GM21786 (cell line): ENCODE results near the gene FASTK.
"Not testable (repeated sequence)": the region's sequence is repeated elsewhere in the genome, so short reads cannot be mapped to it uniquely, and the experiment has no call there.

Source experiments
- ATAC-seq: cut with Tn5 transposase; IDR thresholded peaks from one replicate; pipeline ENCODE4 v1.9.1; 2021; ENCODE audit not compliant: unreplicated experiment

Gene FASTK

DNA sequence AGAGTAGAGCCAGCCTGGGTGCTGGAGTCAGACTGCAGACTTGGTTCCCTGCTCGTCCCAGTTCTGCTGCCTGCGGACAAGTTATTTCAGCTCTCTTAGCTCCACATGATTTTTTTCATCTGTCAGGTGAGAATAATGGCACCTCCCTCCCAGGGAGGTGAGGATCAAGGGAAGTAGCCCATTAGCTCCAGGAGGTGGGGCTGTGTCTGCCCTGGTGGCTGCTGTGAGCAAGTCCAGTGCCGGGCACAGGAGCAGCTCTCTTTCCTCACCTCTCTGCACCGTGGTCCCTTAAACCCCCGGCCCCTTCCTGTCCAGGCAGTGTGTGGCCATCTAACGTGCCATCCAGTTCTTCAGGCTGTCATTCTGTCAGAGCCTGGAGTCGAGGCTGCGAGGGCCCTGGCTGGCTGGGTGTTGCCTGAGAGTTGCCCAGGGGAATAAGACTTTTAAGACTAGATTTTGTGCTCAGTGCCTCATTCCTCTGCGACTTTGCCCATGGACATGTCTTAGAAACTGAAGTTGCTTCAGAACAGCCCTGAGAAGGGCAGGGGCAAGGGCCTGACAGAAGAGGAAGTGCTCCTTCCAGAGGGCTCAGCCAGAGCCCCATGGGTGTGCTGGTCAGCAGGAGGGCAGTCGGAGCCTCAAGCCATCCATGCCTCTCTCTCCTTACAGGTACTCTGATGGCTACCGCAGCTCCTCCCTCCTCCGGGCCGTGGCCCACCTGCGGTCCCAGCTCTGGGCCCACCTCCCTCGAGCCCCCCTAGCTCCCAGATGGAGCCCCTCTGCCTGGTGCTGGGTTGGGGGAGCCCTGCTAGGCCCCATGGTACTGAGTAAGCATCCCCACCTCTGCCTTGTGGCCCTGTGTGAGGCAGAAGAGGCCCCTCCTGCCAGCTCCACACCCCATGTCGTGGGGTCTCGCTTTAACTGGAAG, 47.4 kb downstream of the FASTK start:
- ATAC-seq, result no peak

DNA sequence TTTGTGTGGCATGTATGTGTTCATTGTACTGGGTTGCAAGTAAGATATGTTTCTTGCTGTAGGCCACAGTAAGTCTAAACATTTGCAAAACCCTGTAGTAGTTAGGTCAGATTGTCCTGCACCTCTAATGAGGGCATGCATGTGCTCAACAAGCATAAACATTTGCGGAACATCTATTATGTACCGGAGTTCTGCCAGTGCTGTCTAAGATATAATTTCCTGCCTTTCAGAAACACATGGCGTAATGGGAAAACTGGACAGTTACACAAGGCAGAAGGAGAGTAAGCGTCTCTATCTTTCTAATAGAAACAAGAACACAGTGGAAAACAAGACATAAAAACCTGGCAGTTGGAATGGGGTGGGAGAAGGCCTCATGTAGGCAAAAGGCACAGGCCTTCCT, 49.6 kb downstream of the FASTK start:
- ATAC-seq, result no peak

DNA sequence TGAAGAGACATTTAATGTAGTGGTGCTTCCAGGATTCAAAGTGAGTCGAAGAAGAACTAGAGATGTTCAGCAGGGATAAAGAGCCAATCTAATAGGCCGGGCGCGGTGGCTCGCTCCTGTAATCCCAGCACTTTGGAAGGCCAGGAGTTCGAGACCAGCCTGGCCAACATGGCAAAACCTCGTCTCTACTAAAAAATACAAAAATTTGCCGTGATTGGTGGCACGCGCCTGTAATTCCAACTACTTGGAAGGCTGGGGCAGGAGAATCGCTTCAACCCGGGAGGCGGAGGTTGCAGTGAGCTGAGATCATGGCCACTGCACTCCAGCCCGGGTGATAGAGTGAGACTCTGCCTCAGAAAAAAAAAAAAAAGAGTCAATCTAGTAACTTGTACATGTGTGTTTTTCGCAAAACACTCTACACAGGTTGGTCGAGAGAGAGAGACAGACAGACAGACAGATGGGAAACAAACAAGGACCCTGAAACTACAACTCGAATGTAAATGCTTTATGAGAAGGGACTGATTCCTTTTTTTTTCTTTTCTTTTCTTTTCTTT, 51.6 kb downstream of the FASTK start:
- no peak for ATAC-seq

DNA sequence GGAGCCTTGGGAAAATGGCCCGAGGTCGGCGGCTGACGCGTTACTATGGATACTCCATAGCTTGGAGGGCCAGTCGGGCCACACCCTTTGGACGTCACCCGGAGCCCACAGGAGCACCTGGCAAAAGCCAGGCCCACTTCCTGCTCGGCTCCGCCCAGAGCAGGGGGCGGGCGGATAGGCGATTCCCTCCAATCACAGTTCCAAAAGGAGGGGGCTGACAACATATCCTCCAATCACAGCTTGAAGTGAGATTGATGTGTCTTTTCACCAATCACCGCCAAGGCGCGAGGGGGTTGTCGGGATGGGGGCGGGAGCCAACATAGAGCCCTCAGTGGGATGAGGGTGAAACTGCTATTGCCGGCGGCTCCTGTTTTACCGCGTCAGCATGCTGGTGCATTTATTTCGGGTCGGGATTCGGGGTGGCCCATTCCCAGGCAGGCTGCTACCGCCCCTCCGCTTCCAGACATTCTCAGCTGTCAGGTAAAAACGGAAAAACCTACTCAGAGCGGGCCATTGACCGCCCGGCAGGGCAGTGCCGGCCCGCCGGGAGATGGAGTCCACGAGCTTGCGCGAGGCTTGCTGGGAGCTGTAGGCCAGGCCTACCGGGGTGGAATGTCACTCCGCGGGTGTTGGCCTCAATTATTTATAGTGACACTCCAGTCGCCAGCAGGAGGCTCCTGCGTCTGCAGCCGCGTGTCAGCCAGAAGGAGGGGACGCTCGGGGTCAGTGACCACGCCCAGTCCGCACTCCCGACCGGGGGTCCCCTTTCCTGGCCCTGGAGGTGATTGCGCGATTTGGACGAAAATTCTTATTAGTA, 52.3 kb downstream of the FASTK start, which contains the start of gene ABCB8:
Gene ABCB8 (plus strand): TSS at position 320 of the 817 bp plus-strand sequence. CDS start 66 bp downstream, at position 386.
- ATAC-seq, result peak; percentile 97

DNA sequence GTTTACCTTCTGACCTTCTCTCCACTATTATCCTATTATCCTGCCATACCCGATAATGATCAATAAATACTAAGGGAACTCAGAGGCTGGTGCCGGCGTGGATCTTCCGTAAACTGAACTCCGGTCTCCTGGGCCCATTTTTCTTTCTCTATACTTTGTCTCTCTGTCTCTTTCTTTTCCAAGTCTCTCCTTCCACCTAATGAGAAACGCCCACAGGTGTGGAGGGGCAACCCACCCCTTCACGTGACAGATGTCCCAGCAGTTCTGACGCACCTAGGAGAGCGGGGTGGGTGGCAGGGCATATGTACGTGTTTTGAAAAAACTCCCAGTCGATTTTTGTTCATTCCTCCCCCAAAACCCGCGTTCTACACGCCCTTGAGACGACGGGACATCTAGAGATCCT, 52.9 kb downstream of the FASTK start:
- not testable (repeated sequence) for ATAC-seq

DNA sequence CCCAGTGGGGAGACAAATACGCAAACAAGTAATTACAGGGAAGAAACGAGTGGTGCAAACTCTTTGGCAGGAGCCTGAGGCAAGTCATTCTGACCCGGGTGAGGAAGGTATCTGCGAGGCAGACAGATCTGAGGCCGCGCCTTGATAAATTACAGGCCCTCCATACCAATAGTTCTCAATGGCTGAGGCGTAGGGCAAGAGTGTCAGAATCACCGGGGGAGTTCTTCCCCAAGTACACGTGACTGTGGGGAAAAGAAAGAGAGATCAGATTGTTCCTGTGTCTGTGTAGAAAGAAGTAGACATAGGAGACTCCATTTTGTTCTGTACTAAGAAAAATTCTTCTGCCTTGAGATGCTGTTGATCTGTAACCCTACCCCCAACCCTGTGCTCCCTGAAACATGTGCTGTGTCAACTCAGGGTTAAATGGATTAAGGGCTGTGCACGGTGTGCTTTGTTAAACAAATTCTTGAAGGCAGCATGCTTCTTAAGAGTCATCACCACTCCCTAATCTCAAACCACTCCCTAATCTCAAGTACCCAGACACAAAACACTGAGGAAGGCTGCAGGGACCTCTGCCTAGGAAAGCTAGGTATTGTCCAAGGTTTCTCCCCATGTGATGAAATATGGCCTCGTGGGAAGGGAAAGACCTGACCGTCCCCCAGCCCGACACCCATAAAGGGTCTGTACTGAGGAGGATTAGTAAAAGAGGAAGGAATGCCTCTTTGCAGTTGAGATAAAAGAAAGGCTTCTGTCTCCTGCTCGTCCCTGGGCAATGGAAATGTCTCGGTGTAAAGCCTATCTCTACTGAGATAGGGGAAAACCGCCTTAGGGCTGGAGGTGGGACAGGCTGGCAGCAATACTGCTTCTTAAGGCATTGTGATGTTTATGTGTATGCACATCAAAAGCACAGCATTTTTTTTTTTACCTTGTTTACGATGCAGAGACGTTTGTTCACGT, 53.6 kb downstream of the FASTK start:
- ATAC-seq, result not testable (repeated sequence)
